ENCODE measurements around the gene CH25H. TPM values are rescaled to one million over a fixed set of nuclear protein-coding genes. Genes with fewer than 3 reads are reported as not detected.
A peak's percentile ranks its signal among the peaks of the same experiment; 100 is the strongest.

The CH25H gene
- total RNA-seq, 1 experiment from 2014 or later: not detected

DNA sequence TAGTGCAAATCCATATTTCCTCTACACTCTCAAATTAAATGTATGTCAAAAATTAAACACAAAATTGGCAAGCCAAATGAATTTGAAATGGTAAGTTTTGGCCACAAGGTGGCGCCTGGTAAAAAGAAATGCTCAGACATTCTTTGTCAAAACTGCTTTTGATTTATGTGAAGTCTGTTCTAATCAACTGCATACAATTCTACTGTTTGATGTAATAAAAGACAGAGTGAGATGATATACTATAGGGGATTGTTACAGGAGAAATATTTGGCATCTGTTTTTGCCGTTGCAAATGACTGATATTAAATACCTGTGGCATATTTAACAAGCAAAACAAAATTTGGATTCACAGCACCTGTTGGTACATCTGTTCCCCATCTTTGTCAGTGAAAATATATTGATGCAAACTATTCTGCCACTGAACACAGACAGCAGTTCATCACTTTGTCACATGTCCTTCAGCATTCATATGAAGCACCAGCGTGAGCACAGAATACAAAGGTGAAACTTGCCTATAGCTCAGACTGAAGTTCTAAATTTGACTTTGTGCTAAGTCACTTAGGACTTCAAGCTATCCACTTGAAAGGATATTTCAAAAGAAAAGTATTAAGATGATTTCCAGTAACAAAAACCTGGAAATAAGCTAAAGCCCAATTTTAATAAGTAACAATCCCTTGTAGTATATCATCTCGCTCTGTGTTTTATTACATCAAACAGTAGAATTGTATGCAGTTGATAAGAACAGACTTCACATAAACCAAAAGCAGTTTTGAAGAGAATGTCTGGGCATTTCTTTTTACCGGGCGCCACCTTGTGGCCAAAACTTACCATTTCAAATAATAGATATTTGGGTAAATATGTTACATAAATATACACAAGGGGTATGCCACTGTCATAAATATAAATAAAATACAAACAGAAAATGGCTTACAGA lies 10.2 kb upstream of the CH25H start:
- POLR2A ChIA-PET (ENCODE audit: unreplicated experiment): no interaction called here

DNA sequence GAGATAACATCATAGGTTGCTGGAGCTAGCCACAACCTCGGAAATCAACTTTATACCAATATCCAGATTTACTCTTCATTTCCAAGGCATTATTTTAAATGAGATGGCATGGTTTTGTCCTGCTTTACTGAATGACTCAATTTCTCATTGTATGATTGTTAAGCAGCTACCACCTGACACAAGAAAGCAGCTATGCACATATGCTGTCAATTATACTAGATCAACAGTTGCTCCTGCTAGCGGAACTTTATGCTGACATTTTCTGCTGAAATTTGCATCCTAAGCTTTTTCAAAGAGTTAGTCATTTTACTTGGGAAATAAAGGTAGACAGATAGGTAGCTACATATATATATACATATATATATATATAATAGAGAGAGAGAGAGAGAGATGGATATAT lies 8.9 kb upstream of the CH25H start:
- Histone ChIP-seq H3F3A (ENCODE audit: low read length, unreplicated experiment) (peaks cover 9% of the 10 kb centered on the region), H3K79me2 (ENCODE audit: low read length) (no peaks in the 10 kb centered on the region), H3K9me3 (ENCODE audit: low read length) (no peaks in the 10 kb centered on the region), H3K9me2 (replicated peaks; ENCODE audit: low read length) (no peaks in the 10 kb centered on the region), H4K20me1 (ENCODE audit: low read length) (no peaks in the 10 kb centered on the region), H3K27me3 (ENCODE audit: low read length) (no peaks in the 10 kb centered on the region), H3K4me2 (ENCODE audit: low read length) (no peak overlapping the region), H3K4me3 (ENCODE audit: low read length) (no peak overlapping the region), H2AFZ (ENCODE audit: low read length) (no peak overlapping the region), H3K9ac (ENCODE audit: low read length) (no peak overlapping the region), H3K4me1 (ENCODE audit: insufficient read depth, low read length) (peaks cover 6% of the 10 kb centered on the region; the same call in 1 of the 2 replicates), H3K27ac (ENCODE audit: low read length) (no peak overlapping the region), H3K36me3 (ENCODE audit: low read depth, low read length) (peaks cover 12% of the 10 kb centered on the region)
- CTCF ChIA-PET: no interaction called here
- intact Hi-C loops (cut with micrococcal nuclease): no loop called here
- TF ChIP-seq EZH2 (IDR thresholded peaks at IDR 0.05; ENCODE audit: low read length, unreplicated experiment) (no peak), EZH2phosphoT487 (IDR thresholded peaks at IDR 0.05; ENCODE audit: borderline replicate concordance, low read length) (no peak)
- TF ChIP-seq, protein P1, sequence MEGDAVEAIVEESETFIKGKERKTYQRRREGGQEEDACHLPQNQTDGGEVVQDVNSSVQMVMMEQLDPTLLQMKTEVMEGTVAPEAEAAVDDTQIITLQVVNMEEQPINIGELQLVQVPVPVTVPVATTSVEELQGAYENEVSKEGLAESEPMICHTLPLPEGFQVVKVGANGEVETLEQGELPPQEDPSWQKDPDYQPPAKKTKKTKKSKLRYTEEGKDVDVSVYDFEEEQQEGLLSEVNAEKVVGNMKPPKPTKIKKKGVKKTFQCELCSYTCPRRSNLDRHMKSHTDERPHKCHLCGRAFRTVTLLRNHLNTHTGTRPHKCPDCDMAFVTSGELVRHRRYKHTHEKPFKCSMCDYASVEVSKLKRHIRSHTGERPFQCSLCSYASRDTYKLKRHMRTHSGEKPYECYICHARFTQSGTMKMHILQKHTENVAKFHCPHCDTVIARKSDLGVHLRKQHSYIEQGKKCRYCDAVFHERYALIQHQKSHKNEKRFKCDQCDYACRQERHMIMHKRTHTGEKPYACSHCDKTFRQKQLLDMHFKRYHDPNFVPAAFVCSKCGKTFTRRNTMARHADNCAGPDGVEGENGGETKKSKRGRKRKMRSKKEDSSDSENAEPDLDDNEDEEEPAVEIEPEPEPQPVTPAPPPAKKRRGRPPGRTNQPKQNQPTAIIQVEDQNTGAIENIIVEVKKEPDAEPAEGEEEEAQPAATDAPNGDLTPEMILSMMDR (conservative IDR thresholded peaks at IDR 0.05; ENCODE audit: low read depth, low read length): no peak
- POLR2A ChIA-PET (ENCODE audit: unreplicated experiment): no interaction called here
- ATAC-seq (no peak), DNase-seq (no peak)
- BruUV-seq (replicated peaks): no TSS peak

More for the DNA sequence above, 10.2 kb upstream of the CH25H start:
- no peaks in the 10 kb centered on the region for H3K27me3 ChIP-seq (ENCODE audit: low read length)
- peak; percentile 73 for DNase-seq
- no peak overlapping the region for H3K27ac ChIP-seq (ENCODE audit: low read length)
- BruUV-seq (replicated peaks): no TSS peak
- intact Hi-C loops (cut with micrococcal nuclease): loop anchor here (1.0 kb wide), 3 partner anchors 172 to 197 kb away; partner anchors contain the start of gene IFIT5
- H3K4me2 ChIP-seq (ENCODE audit: low read length): no peak overlapping the region
- ATAC-seq: peak; percentile 43; the same call in 1 of the 2 replicates
- H3F3A ChIP-seq (ENCODE audit: low read length, unreplicated experiment): peaks cover 9% of the 10 kb centered on the region
- CTCF ChIA-PET: no interaction called here
- H3K9me3 ChIP-seq (ENCODE audit: low read length): no peaks in the 10 kb centered on the region
- H2AFZ ChIP-seq (ENCODE audit: low read length): no peak overlapping the region
- H3K9ac ChIP-seq (ENCODE audit: low read length): no peak overlapping the region
- peaks cover 17% of the 10 kb centered on the region for H3K36me3 ChIP-seq (ENCODE audit: low read depth, low read length)
- peaks cover 6% of the 10 kb centered on the region; the same call in 1 of the 2 replicates for H3K4me1 ChIP-seq (ENCODE audit: insufficient read depth, low read length)
- H3K79me2 ChIP-seq (ENCODE audit: low read length): no peaks in the 10 kb centered on the region
- TF ChIP-seq, protein P1 (conservative IDR thresholded peaks at IDR 0.05; ENCODE audit: low read depth, low read length): peak; percentile 75
- no peak for TF ChIP-seq EZH2 (IDR thresholded peaks at IDR 0.05; ENCODE audit: low read length, unreplicated experiment)
- TF ChIP-seq EZH2phosphoT487 (IDR thresholded peaks at IDR 0.05; ENCODE audit: borderline replicate concordance, low read length): no peak
- no peaks in the 10 kb centered on the region for H4K20me1 ChIP-seq (ENCODE audit: low read length)
- H3K4me3 ChIP-seq (ENCODE audit: low read length): no peak overlapping the region
- H3K9me2 ChIP-seq (replicated peaks; ENCODE audit: low read length): no peaks in the 10 kb centered on the region

DNA sequence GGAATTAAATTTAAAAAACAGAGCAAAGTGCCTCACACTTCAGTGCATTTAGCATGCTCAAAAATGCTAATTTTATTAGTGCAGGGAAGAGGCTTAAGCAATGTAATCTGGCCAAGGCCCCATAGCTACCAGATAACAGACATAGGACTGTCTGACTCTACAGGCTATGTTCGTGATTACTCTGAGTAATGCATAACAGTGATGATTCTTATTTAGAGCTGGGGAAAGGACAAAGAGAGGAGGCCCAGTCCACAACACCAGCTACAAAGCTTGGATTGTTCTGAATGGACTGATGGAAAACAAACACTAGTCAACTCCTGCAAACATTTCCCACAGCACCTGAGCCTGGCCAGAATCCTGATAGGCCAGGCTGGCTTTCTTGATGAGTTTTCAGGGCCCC lies 8.4 kb upstream of the CH25H start:
- Histone ChIP-seq H4K20me1 (ENCODE audit: low read length) (no peaks in the 10 kb centered on the region), H2AFZ (ENCODE audit: low read length) (no peak overlapping the region), H3K9me3 (ENCODE audit: low read length) (no peaks in the 10 kb centered on the region), H3K4me1 (ENCODE audit: insufficient read depth, low read length) (peaks cover 6% of the 10 kb centered on the region; the same call in 1 of the 2 replicates), H3K36me3 (ENCODE audit: low read depth, low read length) (peaks cover 12% of the 10 kb centered on the region), H3K9ac (ENCODE audit: low read length) (no peak overlapping the region), H3K4me3 (ENCODE audit: low read length) (no peak overlapping the region), H3K27ac (ENCODE audit: low read length) (no peak overlapping the region), H3K79me2 (ENCODE audit: low read length) (no peaks in the 10 kb centered on the region), H3F3A (ENCODE audit: low read length, unreplicated experiment) (peaks cover 9% of the 10 kb centered on the region), H3K9me2 (replicated peaks; ENCODE audit: low read length) (no peaks in the 10 kb centered on the region), H3K4me2 (ENCODE audit: low read length) (no peak overlapping the region), H3K27me3 (ENCODE audit: low read length) (no peaks in the 10 kb centered on the region)
- DNase-seq (no peak), ATAC-seq (no peak)
- ChIA-PET POLR2A (ENCODE audit: unreplicated experiment) (no interaction called here), CTCF (no interaction called here)
- TF ChIP-seq EZH2 (IDR thresholded peaks at IDR 0.05; ENCODE audit: low read length, unreplicated experiment): no peak
- TF ChIP-seq EZH2phosphoT487 (IDR thresholded peaks at IDR 0.05; ENCODE audit: borderline replicate concordance, low read length): no peak
- TF ChIP-seq, protein P1 (conservative IDR thresholded peaks at IDR 0.05; ENCODE audit: low read depth, low read length): no peak
- intact Hi-C loops (cut with micrococcal nuclease): no loop called here
- BruUV-seq (replicated peaks): no TSS peak
